H9 (cell line): Measurements from ENCODE around the gene CCDC192. TPM values are rescaled to one million over a fixed set of nuclear protein-coding genes. Genes with fewer than 3 reads are reported as not detected.

Experiments
- DNase-seq: peaks from one replicate; pipeline ENCODE4 v3.0.0-alpha.2; 2017
- H2AFZ ChIP-seq: one replicate; pipeline ENCODE4 v1.6.1; 2013; ENCODE audit warnings: mild to moderate bottlenecking, low read length, control low read depth, moderate library complexity
- H2AK5ac ChIP-seq: 2 replicates; pipeline ENCODE4 v1.6.1; 2013; ENCODE audit warnings: low read length, control low read depth, mixed read lengths; ENCODE audit not compliant: insufficient read length
- H2BK120ac ChIP-seq: one replicate; pipeline ENCODE4 v1.6.1; 2013; ENCODE audit warnings: low read depth, mild to moderate bottlenecking, low read length, control low read depth, inconsistent platforms; ENCODE audit not compliant: poor library complexity, severe bottlenecking
- H2BK12ac ChIP-seq: 2 replicates; pipeline ENCODE4 v1.6.1; 2013; ENCODE audit warnings: low read length, control low read depth, mixed read lengths, low read depth; ENCODE audit not compliant: insufficient read length
- H2BK15ac ChIP-seq: 2 replicates; pipeline ENCODE4 v1.6.1; 2013; ENCODE audit warnings: low read depth, low read length, control low read depth
- H2BK20ac ChIP-seq: one replicate; pipeline ENCODE4 v1.6.1; 2013; ENCODE audit warnings: low read depth, mild to moderate bottlenecking, low read length, control low read depth, inconsistent platforms; ENCODE audit not compliant: poor library complexity, severe bottlenecking
- H2BK5ac ChIP-seq: 2 replicates; pipeline ENCODE4 v1.6.1; 2013; ENCODE audit warnings: low read length, control low read depth, mixed read lengths; ENCODE audit not compliant: insufficient read length
- H3K14ac ChIP-seq: 2 replicates; pipeline ENCODE4 v1.6.1; 2013; ENCODE audit warnings: low read length, control low read depth; ENCODE audit not compliant: insufficient read depth
- H3K18ac ChIP-seq: 2 replicates; pipeline ENCODE4 v1.6.1; 2013; ENCODE audit warnings: low read depth, mild to moderate bottlenecking, mixed read lengths, low read length, control low read depth; ENCODE audit not compliant: insufficient read length
- H3K23ac ChIP-seq: 2 replicates; pipeline ENCODE4 v1.6.1; 2013; ENCODE audit warnings: low read length, control low read depth, mixed read lengths, low read depth; ENCODE audit not compliant: insufficient read length
- H3K23me2 ChIP-seq: 2 replicates; pipeline ENCODE4 v1.6.1; 2013; ENCODE audit warnings: low read depth, mild to moderate bottlenecking, mixed read lengths, low read length, control low read depth; ENCODE audit not compliant: insufficient read length, poor library complexity, severe bottlenecking
- H3K27ac ChIP-seq: 2 replicates; pipeline ENCODE4 v1.5.1; 2013; ENCODE audit warnings: low read length, control low read depth, mixed read lengths, low read depth; ENCODE audit not compliant: insufficient read length
- H3K27me3 ChIP-seq: 2 replicates; pipeline ENCODE4 v1.6.1; 2013; ENCODE audit warnings: low read length, control low read depth, inconsistent platforms; ENCODE audit not compliant: insufficient read depth
- H3K4ac ChIP-seq: 2 replicates; pipeline ENCODE4 v1.6.1; 2013; ENCODE audit warnings: low read depth, mild to moderate bottlenecking, control low read depth, inconsistent platforms, low read length, moderate library complexity
- H3K4me1 ChIP-seq: 2 replicates; pipeline ENCODE4 v1.6.1; 2013; ENCODE audit warnings: low read length, control low read depth, inconsistent platforms; ENCODE audit not compliant: insufficient read depth
- H3K4me2 ChIP-seq: 2 replicates; pipeline ENCODE4 v1.6.1; 2013; ENCODE audit warnings: low read length, control low read depth, mixed read lengths; ENCODE audit not compliant: insufficient read length, insufficient read depth
- H3K56ac ChIP-seq: 2 replicates; pipeline ENCODE4 v1.6.1; 2013; ENCODE audit warnings: low read depth, mild to moderate bottlenecking, mixed read lengths, low read length, control low read depth; ENCODE audit not compliant: insufficient read length
- H3K79me1 ChIP-seq: 2 replicates; pipeline ENCODE4 v1.6.1; 2013; ENCODE audit warnings: low read depth, mild to moderate bottlenecking, moderate library complexity, low read length, control low read depth, inconsistent platforms; ENCODE audit not compliant: insufficient read depth, poor library complexity, severe bottlenecking
- H3K79me2 ChIP-seq: 2 replicates; pipeline ENCODE4 v1.6.1; 2013; ENCODE audit warnings: low read length, control low read depth, inconsistent platforms; ENCODE audit not compliant: insufficient read depth
- H3K9ac ChIP-seq: 2 replicates; pipeline ENCODE4 v1.6.1; 2013; ENCODE audit warnings: low read length, control low read depth, mixed read lengths; ENCODE audit not compliant: insufficient read length; ENCODE audit errors: extremely low read depth
- H3K9me3 ChIP-seq: one replicate; pipeline ENCODE4 v1.6.1; 2013; ENCODE audit warnings: low read depth, low read length, inconsistent platforms; ENCODE audit not compliant: control insufficient read depth
- H3T11ph ChIP-seq: one replicate; pipeline ENCODE4 v1.6.1; 2013; ENCODE audit warnings: mild to moderate bottlenecking, low read length, control low read depth, inconsistent platforms
- H4K20me1 ChIP-seq: one replicate; pipeline ENCODE4 v1.6.1; 2013; ENCODE audit not compliant: control insufficient read depth, insufficient read length, insufficient read depth
- H4K5ac ChIP-seq: 2 replicates; pipeline ENCODE4 v1.6.1; 2013; ENCODE audit warnings: low read depth, mild to moderate bottlenecking, mixed read lengths, low read length, control low read depth; ENCODE audit not compliant: insufficient read length
- H4K8ac ChIP-seq: replicated peaks from 2 replicates; pipeline ENCODE4 v1.6.1; 2013; ENCODE audit warnings: low read length, control low read depth, mixed read lengths, low read depth; ENCODE audit not compliant: insufficient read length
- H4K91ac ChIP-seq: 2 replicates; pipeline ENCODE4 v1.6.1; 2013; ENCODE audit warnings: low read depth, mild to moderate bottlenecking, moderate library complexity, mixed read lengths, low read length, control low read depth; ENCODE audit not compliant: insufficient read length
- H3K27ac Mint-ChIP-seq, 3 experiments: 2 replicates in 2 of 3; 3 replicates in 1 of 3; pipeline ENCODE4 v1.8.0; 2020 to 2021; ENCODE audit warnings: mixed read lengths in 3 of 3, mild to moderate bottlenecking in 1 of 3, moderate library complexity in 1 of 3
- H3K27me3 Mint-ChIP-seq: 2 replicates; pipeline ENCODE4 v1.8.0; 2021; ENCODE audit warnings: low read depth, mild to moderate bottlenecking, moderate library complexity, mixed read lengths
- H3K36me3 Mint-ChIP-seq, 3 experiments: 2 replicates in 2 of 3; 3 replicates in 1 of 3; pipeline ENCODE4 v1.8.0; 2020 to 2021; ENCODE audit warnings: low read depth in 3 of 3, mixed read lengths in 3 of 3; ENCODE audit not compliant: insufficient read depth in 1 of 3
- H3K4me1 Mint-ChIP-seq, 2 experiments: 2 replicates each; pipeline ENCODE4 v1.8.0; 2020; ENCODE audit warnings: mixed read lengths in 2 of 2
- H3K4me3 Mint-ChIP-seq, 2 experiments: 2 replicates in 1 of 2; 3 replicates in 1 of 2; pipeline ENCODE4 v1.8.0; 2020 to 2021; ENCODE audit warnings: mild to moderate bottlenecking in 2 of 2, mixed read lengths in 2 of 2, moderate library complexity in 1 of 2
- H3K9me3 Mint-ChIP-seq, 2 experiments: 2 replicates in 1 of 2; 3 replicates in 1 of 2; pipeline ENCODE4 v1.8.0; 2020; ENCODE audit warnings: mild to moderate bottlenecking in 2 of 2, mixed read lengths in 2 of 2, moderate library complexity in 1 of 2
- CTCF ChIP-seq: fragments of 200-600 bp; sonication (generic); conservative IDR thresholded peaks from 3 replicates; pipeline ENCODE4 v1.8.0; 2021; ENCODE audit warnings: antibody characterized with exemption, mild to moderate bottlenecking
- total RNA-seq: library from RNA; stranded (reverse); gene quantifications from 2 replicates; pipeline ENCODE4 v1.2.1, GENCODE V29; 2021

CCDC192 gene
- total RNA-seq, 1 experiment from 2014 or later: not detected

GRCh38 chr5:127863161-127863560 lies 160.0 kb downstream of the CCDC192 start:
- Histone ChIP-seq H3K4me2 (no peak overlapping the region), H3K14ac (no peak overlapping the region)
- H3K27ac Mint-ChIP-seq: no peak overlapping the region

More at GRCh38 chr5:127863161-127863560, 160.0 kb downstream of the CCDC192 start:
- Histone ChIP-seq H2BK15ac (no peak overlapping the region), H3K79me2 (no peaks in the 10 kb centered on the region), H3K56ac (no peak overlapping the region), H2AFZ (no peak overlapping the region), H3K27ac (no peak overlapping the region), H3K9me3 (no peaks in the 10 kb centered on the region), H4K8ac (no peak overlapping the region), H4K91ac (no peak overlapping the region), H2BK5ac (no peak overlapping the region), H4K5ac (no peak overlapping the region), H2BK12ac (no peak overlapping the region), H3K4ac (no peak overlapping the region), H3K23me2 (no peaks in the 10 kb centered on the region), H2AK5ac (no peak overlapping the region), H3K23ac (no peak overlapping the region), H3T11ph (no peak overlapping the region), H3K4me1 (no peaks in the 10 kb centered on the region), H3K18ac (no peak overlapping the region), H2BK120ac (no peak overlapping the region), H2BK20ac (no peak overlapping the region), H3K9ac (no peak overlapping the region), H4K20me1 (no peaks in the 10 kb centered on the region), H3K27me3 (no peaks in the 10 kb centered on the region), H3K79me1 (no peaks in the 10 kb centered on the region)
- DNase-seq: no peak
- Mint-ChIP-seq H3K27me3 (no peaks in the 10 kb centered on the region), H3K9me3 (peaks cover 2 to 5% of the 10 kb centered on the region in 2 experiments; a peak in 1 of 5 replicates), H3K4me1 (no peaks in the 10 kb centered on the region), H3K36me3 (no peaks in the 10 kb centered on the region), H3K4me3 (no peak overlapping the region)
- TF ChIP-seq CTCF: no peak
